Prostate gland (tissue), 2 donors: Measurements from ENCODE around the gene CTDNEP1. TPM values are rescaled to one million over a fixed set of nuclear protein-coding genes. Genes with fewer than 3 reads are reported as not detected.

Experiments
- DNase-seq: peaks from one replicate; pipeline ENCODE4 v3.0.0-alpha.2; 2019; ENCODE audit warnings: low spot score
- H3K27ac ChIP-seq, 2 donors: fragments of 200-600 bp; sonication (generic); 2 replicates each; pipeline ENCODE4 v1.5.1; 2017 to 2019
- H3K27me3 ChIP-seq: fragments of 200-600 bp; sonication (generic); replicated peaks from 2 replicates; pipeline ENCODE4 v1.5.1; 2019; ENCODE audit not compliant: insufficient read depth
- H3K36me3 ChIP-seq, 2 donors: fragments of 200-600 bp; sonication (generic); 1 replicate in 1 of 2; 2 replicates in 1 of 2; pipeline versions ENCODE4 v1.5.1 to v1.8.1; 2017 to 2019
- H3K4me1 ChIP-seq: fragments of 200-600 bp; sonication (generic); replicated peaks from 2 replicates; pipeline ENCODE4 v1.5.1; 2019
- H3K4me3 ChIP-seq, 2 donors: fragments of 200-600 bp; sonication (generic); 2 replicates each; pipeline ENCODE4 v1.5.1; 2017 to 2019
- H3K9me3 ChIP-seq: fragments of 200-600 bp; sonication (generic); 2 replicates; pipeline ENCODE4 v1.5.1; 2017
- POLR2A ChIP-seq: fragments of 450-650 bp; IDR thresholded peaks from one replicate; pipeline ENCODE4 v1.6.1; 2016; ENCODE audit warnings: antibody characterized with exemption, mild to moderate bottlenecking
- POLR2AphosphoS5 ChIP-seq: sonication (generic); formaldehyde crosslinking; IDR thresholded peaks from one replicate; pipeline ENCODE4 v1.6.1; 2017; ENCODE audit warnings: antibody characterized with exemption
- WGBS: methylation state at CpG from one replicate; pipeline ENCODE4 v1.1.5; 2018; 5-methylcytosine and 5-hydroxymethylcytosine counted together
- intact Hi-C: fragments of 100-400 bp; cut with DNase I; formaldehyde crosslinking; loops from one replicate; pipeline ENCODE4 v1.14.2; 2022
- total RNA-seq, 2 donors: library from RNA; depleted of rRNA; stranded (reverse); fragments of >200 nt; gene quantifications; one replicate each; pipeline ENCODE4 v1.1.0, GENCODE V29; 2016
- TF ChIP-seq, protein P1 (sequence below), 4 experiments: fragments of 200-600 bp in 2 of 4; fragments of 450-650 bp in 2 of 4; sonication (generic) in 2 of 4; IDR thresholded peaks; 1 replicate in 3 of 4; 2 replicates in 1 of 4; pipeline ENCODE4 v1.5.1; 2016 to 2019; ENCODE audit warnings: antibody characterized with exemption in 4 of 4, mild to moderate bottlenecking in 2 of 4, moderate library complexity in 2 of 4

Gene CTDNEP1
- total RNA-seq, 2 donors from 2014 or later = 61.2 to 107 TPM

DNA sequence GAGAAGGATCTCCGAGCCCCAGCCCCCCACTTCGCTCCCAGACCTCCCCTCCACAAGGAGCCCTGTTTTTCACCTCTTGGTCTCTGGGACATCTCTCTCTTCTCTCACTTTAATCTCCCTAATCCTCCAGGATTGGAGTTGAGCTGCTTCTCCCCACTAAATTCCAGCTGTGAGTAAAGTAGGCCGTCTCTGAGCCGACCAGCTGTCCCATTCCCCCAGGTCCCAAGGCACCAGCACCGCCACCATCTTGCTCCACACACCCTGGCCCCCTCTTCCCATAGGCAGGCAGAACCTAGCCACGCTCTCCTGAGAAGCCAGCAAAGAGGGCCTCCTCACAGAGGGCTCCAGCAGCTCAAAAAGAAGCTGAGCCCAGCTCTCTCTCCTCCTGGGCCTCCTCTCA, 32.8 kb downstream of the CTDNEP1 start:
- Histone ChIP-seq H3K4me1 (peaks cover 18% of the 10 kb centered on the region), H3K9me3 (no peaks in the 10 kb centered on the region), H3K27me3 (no peaks in the 10 kb centered on the region), H3K4me3 (no peak overlapping the region), H3K27ac (peak overlapping the region; percentile 97 to 99), H3K36me3 (peaks cover 0 to 10% of the 10 kb centered on the region in 2 donors)
- DNase-seq = no peak
- intact Hi-C loops = no loop called here
- WGBS = 68% methylated on average over 6 of the region's 6 CpGs
- TF ChIP-seq POLR2AphosphoS5 (no peak), POLR2A (no peak)
- TF ChIP-seq, protein P1, sequence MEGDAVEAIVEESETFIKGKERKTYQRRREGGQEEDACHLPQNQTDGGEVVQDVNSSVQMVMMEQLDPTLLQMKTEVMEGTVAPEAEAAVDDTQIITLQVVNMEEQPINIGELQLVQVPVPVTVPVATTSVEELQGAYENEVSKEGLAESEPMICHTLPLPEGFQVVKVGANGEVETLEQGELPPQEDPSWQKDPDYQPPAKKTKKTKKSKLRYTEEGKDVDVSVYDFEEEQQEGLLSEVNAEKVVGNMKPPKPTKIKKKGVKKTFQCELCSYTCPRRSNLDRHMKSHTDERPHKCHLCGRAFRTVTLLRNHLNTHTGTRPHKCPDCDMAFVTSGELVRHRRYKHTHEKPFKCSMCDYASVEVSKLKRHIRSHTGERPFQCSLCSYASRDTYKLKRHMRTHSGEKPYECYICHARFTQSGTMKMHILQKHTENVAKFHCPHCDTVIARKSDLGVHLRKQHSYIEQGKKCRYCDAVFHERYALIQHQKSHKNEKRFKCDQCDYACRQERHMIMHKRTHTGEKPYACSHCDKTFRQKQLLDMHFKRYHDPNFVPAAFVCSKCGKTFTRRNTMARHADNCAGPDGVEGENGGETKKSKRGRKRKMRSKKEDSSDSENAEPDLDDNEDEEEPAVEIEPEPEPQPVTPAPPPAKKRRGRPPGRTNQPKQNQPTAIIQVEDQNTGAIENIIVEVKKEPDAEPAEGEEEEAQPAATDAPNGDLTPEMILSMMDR (IDR thresholded peaks at IDR 0.05) = no peak

DNA sequence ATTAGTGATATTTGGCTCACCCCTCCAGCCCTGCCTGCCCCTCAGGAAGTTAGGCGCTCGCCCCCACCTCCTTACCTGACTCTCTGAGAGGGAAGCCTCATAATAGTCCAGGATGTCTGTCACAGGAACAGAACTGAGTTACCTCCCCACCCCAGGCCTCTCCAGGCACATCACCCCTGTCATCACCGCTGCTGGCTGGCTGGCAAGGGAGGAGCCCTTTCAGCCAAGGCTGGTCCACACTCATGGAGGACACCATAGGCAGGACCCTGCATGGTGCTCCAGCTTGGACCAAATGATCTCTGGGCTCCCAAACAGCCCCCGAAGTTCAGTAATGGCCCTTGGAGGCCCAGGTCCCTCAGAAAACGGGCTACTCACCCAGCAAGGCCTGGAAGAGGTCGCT, 33.4 kb downstream of the CTDNEP1 start:
- DNase-seq = no peak
- peak overlapping the region in 1 of 2 donors; percentile 46 for H3K4me3 ChIP-seq
- peak overlapping the region; percentile 60 to 67 for H3K27ac ChIP-seq
- TF ChIP-seq, protein P1 (IDR thresholded peaks at IDR 0.05) = no peak
- TF ChIP-seq POLR2A (no peak), POLR2AphosphoS5 (no peak)
- H3K36me3 ChIP-seq = peaks cover 0 to 4% of the 10 kb centered on the region in 2 donors
- H3K4me1 ChIP-seq = peaks cover 18% of the 10 kb centered on the region
- no peaks in the 10 kb centered on the region for H3K27me3 ChIP-seq
- no peaks in the 10 kb centered on the region for H3K9me3 ChIP-seq
- 53% methylated on average over 6 of the region's 6 CpGs for WGBS
- intact Hi-C loops = no loop called here

DNA sequence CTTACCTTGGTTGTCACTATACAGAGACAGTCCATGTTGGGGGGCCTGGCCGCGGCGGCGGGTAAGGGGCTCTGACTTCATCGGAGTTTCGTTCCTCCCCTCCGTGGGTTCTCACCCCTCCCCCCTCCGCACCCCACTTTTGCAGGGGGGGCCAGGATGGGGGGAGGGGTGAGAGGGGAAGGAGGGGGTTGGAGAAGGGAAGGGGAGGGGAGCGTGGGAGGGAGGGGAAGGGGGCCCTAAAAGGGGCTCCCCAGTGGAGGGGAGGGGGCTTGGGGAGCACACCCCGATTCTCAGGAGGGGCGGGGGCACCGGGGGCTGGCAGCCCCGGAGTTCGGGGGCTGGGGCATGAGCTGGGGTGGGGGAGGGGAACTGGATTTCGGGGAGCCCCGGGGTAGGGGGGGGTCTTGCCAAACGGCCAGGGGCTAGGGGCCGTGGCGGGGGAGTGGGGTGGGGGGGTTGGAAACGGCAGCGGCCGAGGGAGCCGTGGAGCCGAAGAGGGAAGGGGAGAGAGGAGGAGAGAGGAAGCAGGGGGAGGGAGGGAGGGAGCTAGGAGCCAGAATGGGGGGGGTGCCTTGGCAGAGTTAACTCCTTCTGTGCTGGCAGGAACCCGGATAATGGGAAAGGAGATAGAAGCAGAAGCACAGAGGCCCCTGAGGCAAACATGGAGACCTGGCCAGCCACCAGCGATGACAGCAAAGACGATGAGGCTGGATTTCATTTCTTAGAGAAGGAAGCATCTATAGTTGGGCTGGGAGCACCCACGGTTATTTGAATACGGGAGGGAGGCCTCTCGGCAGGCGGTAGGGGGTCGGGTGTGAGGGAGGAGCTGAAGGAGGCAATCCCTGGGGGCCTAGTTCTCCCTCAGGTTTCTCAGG, 34.2 kb downstream of the CTDNEP1 start:
- TF ChIP-seq, protein P1 (IDR thresholded peaks at IDR 0.05) = no peak
- no peak for TF ChIP-seq POLR2AphosphoS5
- TF ChIP-seq POLR2A = no peak
- WGBS = under 1% methylated on average over 24 of the region's 32 CpGs
- Histone ChIP-seq H3K4me1 (peaks cover 18% of the 10 kb centered on the region), H3K4me3 (peak overlapping the region; percentile 32 to 46), H3K36me3 (no peaks in the 10 kb centered on the region), H3K27ac (peak overlapping the region; percentile 60 to 67), H3K27me3 (no peaks in the 10 kb centered on the region), H3K9me3 (no peaks in the 10 kb centered on the region)
- DNase-seq = no peak
- intact Hi-C loops = no loop called here

DNA sequence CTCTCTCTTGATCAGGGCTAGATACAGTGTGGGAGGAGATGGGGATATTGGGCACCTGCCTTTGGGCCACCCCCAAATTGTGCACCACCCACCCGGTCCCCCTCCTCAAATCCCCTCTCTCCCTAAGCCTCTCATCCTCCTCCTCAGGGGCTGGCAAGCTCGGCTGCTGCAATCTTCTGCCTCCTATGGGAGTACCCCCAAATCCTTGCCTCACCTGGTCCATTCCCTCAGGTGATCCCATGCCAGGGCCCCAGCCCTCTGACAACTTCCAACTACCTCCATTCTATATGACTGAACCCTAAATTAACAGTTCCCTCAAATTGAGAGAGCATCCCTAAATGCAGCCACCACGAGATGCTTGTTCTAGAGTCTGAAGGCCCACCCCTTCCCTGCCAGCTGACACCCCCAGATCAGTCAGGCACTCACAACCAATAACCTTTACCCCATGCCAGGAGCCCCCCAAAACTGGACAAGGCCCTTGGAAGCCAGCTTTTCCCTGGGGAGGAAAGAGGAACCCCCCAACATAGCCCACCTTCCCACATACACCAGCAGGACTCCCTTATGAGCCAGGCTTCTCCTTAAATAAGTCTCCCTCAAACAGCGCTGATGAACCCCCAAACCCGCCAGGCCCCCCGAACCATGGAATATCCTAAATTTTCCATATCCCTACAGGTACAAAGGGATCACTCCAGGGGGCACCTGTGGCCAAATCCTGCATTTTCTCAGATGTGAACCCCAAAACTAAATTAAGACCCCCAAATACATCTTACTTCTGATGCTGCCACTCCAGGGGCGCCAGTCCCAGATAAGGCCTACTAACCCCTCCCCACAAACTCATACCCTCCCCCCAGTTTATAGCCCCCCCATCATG, 35.1 kb downstream of the CTDNEP1 start:
- peaks cover 18% of the 10 kb centered on the region for H3K4me1 ChIP-seq
- WGBS = 12% methylated on average over 7 of the region's 7 CpGs
- peak overlapping the region; percentile 32 to 46 for H3K4me3 ChIP-seq
- no peaks in the 10 kb centered on the region for H3K9me3 ChIP-seq
- H3K27me3 ChIP-seq = no peaks in the 10 kb centered on the region
- TF ChIP-seq POLR2A (no peak), POLR2AphosphoS5 (no peak)
- TF ChIP-seq, protein P1 (IDR thresholded peaks at IDR 0.05) = no peak
- intact Hi-C loops = no loop called here
- no peaks in the 10 kb centered on the region for H3K36me3 ChIP-seq
- no peak for DNase-seq
- peak overlapping the region; percentile 60 to 67 for H3K27ac ChIP-seq
